Aorta (tissue), 5 donors: ENCODE results near the gene ARAP3. TPM values are rescaled to one million over a fixed set of nuclear protein-coding genes. Genes with fewer than 3 reads are reported as not detected.
A peak's percentile ranks its signal among the peaks of the same experiment; 100 is the strongest.

Experiments used
- ATAC-seq: fragments of 200-7000 bp; cut with Tn5 transposase; one replicate; pipeline ENCODE4 v1.9.1; 2022; ENCODE audit warnings: moderate library complexity; ENCODE audit not compliant: low FRiP score
- DNase-seq, 2 donors: peaks; one replicate each; pipeline ENCODE4 v3.0.0-alpha.2; 2020
- H3K27ac ChIP-seq, 2 donors: one replicate each; pipeline ENCODE4 v1.5.1; 2013; ENCODE audit warnings: low read length in 2 of 2, mild to moderate bottlenecking in 2 of 2, moderate library complexity in 2 of 2, control low read depth in 1 of 2, inconsistent platforms in 1 of 2, low read depth in 1 of 2
- H3K27me3 ChIP-seq, 2 donors: one replicate each; pipeline ENCODE4 v1.6.1; 2013; ENCODE audit warnings: control low read depth in 1 of 2, low read length in 1 of 2, mild to moderate bottlenecking in 1 of 2, moderate library complexity in 1 of 2; ENCODE audit not compliant: insufficient read depth in 2 of 2, control insufficient read depth in 1 of 2
- H3K36me3 ChIP-seq, 2 donors: one replicate each; pipeline ENCODE4 v1.6.1; 2013; ENCODE audit warnings: control low read depth in 1 of 2, low read length in 1 of 2, mild to moderate bottlenecking in 1 of 2; ENCODE audit not compliant: insufficient read depth in 2 of 2, control insufficient read depth in 1 of 2
- H3K4me1 ChIP-seq, 2 donors: one replicate each; pipeline ENCODE4 v1.6.1; 2013; ENCODE audit warnings: low read length in 2 of 2, control low read depth in 1 of 2, mild to moderate bottlenecking in 1 of 2, moderate library complexity in 1 of 2; ENCODE audit not compliant: insufficient read depth in 2 of 2, control insufficient read depth in 1 of 2
- H3K4me3 ChIP-seq, 2 donors: one replicate each; pipeline ENCODE4 v1.5.1; 2013; ENCODE audit warnings: low read length in 2 of 2, control low read depth in 1 of 2, mild to moderate bottlenecking in 1 of 2
- H3K9me3 ChIP-seq: one replicate; pipeline ENCODE4 v1.6.1; 2013; ENCODE audit warnings: mild to moderate bottlenecking, low read length; ENCODE audit not compliant: control insufficient read depth
- whole genome bisulfite sequencing, 2 donors: extraction: QIAGEN DNeasy Blood & Tissue Kit; methylation state at CpG; one replicate each; pipeline ENCODE4 v1.1.7; 2013; 5-methylcytosine and 5-hydroxymethylcytosine counted together
- intact Hi-C, 2 donors: fragments of 100-400 bp; cut with DNase I; formaldehyde crosslinking; loops; one replicate each; pipeline versions ENCODE4 v1.14.2 to v1.15.0; 2022
- polyA plus RNA-seq, 2 donors: library from polyadenylated mRNA; stranded (reverse); fragments of 200-250 nt; gene quantifications; one replicate each; pipeline ENCODE4 v1.2.3, GENCODE V29; 2013
- total RNA-seq, 2 donors: library from RNA; stranded (reverse); fragmentation: NEBNext Ultra II Directional; extraction: Animal tissue kit (Norgen Biotek cat#: 25700); gene quantifications; one replicate each; pipeline ENCODE4 v1.2.1, GENCODE V29; 2021
- donor health status: healthy with polysubstance abuse.
- donor health status: Bipolar disorder and iron deficiency.
- donor health status: DM: no; HTN: no; CAD: no.
- donor health status: DM: no; HTN: no; CAD: no.
- donor health status: DM: yes; HTN: yes; CAD: no.

The ARAP3 gene
- total and polyA plus RNA-seq, 4 donors, result 1.8 to 34.2 (median 17.8) TPM

DNA sequence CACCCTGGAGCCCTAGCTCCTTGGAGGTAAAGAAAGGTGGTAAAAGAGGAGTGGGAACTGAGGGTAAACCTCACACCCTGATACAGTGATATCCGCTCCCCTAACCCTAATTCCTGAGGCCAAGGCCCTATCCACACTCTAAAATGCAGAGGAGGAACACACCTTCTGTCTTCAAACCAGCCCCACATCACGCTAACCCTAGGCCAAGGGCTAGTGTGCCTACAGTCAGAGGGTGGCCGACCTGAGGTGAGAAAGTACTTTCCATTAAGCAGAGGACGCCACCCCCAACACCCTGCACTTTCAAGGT is 46.0 kb downstream of the ARAP3 start:
- no peaks in the 10 kb centered on the region for H3K9me3 ChIP-seq
- H3K27ac ChIP-seq, result no peak overlapping the region
- intact Hi-C loops, result no loop called here
- WGBS, 2 donors, result 4 to 5% methylated on average over 4 of the region's 4 CpGs
- H3K27me3 ChIP-seq, result no peaks in the 10 kb centered on the region
- no peak for DNase-seq
- peaks cover 0 to 3% of the 10 kb centered on the region in 2 donors for H3K36me3 ChIP-seq
- peak; percentile 1 for ATAC-seq
- H3K4me1 ChIP-seq, result no peaks in the 10 kb centered on the region
- H3K4me3 ChIP-seq, result peak overlapping the region; percentile 39 to 83

DNA sequence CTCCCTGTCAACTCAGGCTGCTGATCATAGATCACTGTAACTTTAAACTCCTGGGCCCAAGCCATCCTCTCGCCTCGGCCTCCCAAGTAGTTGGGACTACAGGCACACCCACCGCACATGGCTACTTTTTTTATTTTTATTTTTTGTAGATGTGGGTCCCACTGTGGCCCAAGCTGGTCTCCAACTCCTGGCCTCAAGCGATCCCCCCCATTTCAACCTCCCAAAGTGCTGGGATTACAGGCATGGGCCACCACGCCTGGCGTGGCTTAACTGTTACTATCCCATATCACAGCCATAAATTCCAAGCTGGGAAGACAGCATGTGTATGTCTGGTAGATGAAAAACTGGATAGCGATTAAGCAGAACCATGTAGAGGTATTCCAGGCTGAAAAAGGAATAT is 46.4 kb downstream of the ARAP3 start:
- WGBS, 2 donors, result 51 to 53% methylated on average over 7 of the region's 7 CpGs
- no peaks in the 10 kb centered on the region for H3K27me3 ChIP-seq
- intact Hi-C loops, result no loop called here
- DNase-seq (no peak), ATAC-seq (no peak)
- H3K4me3 ChIP-seq, result peak overlapping the region in 1 of 2 donors; percentile 83
- peaks cover 0 to 3% of the 10 kb centered on the region in 2 donors for H3K36me3 ChIP-seq
- no peaks in the 10 kb centered on the region for H3K9me3 ChIP-seq
- H3K27ac ChIP-seq, result no peak overlapping the region
- H3K4me1 ChIP-seq, result no peaks in the 10 kb centered on the region

DNA sequence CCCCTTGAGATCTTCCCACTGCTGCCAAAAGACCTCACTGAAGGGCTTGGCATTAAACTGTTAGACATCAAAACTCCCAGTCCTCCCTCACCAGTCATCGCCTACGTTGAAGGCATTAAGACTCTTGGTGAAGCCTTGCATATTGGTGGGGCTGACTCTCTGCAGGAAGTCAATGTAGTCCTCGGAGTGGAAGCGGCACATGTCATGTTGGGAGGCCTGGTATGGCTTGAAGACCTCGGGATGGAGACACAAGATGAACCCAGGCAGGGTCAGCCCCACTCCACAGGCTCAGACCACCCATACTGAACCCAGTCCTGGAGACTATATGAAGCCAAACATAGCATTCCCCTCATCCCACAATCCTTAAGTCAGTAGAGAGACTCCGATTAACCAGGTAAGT is 47.3 kb downstream of the ARAP3 start:
- Histone ChIP-seq H3K27ac (no peak overlapping the region), H3K4me1 (no peaks in the 10 kb centered on the region), H3K27me3 (no peaks in the 10 kb centered on the region), H3K9me3 (no peaks in the 10 kb centered on the region), H3K4me3 (no peak overlapping the region), H3K36me3 (peaks cover 0 to 6% of the 10 kb centered on the region in 2 donors)
- 84 to 91% methylated on average over 6 of the region's 6 CpGs for WGBS, 2 donors
- intact Hi-C loops, result no loop called here
- DNase-seq (no peak), ATAC-seq (no peak)

DNA sequence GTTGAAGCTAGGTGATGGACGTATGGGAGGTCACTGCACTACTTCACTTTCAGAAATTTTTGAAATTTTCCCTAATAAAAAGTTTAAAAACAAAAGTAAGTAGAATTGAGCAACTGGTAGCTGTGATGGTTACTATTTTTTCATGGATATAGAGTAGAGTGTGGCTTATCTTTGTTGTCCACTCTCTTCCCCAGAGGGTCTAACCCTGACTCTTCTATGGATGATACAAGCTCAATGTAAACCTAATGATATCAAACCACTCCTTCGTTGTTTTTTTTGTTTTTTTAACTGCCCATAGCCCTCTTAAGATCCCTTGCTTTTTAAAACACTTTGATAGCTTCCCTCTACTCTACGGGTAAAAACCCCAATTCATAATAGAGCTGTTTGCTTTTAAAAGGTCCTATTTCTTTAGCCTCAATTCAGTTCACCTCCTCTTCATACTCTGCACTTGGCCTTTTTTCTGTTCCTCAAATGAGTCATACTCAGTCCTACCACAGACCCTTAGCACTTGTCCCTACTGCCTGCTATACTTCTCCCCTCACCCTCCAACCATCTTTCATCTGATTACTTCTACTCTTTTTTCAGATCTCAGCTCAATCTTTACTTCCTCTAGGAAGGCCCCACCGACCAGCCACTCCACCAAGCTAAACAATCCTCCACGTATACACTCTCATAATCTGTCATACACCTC is 48.0 kb downstream of the ARAP3 start:
- DNase-seq, result no peak
- no peak overlapping the region for H3K4me3 ChIP-seq
- H3K36me3 ChIP-seq, result peaks cover 0 to 8% of the 10 kb centered on the region in 2 donors
- no peaks in the 10 kb centered on the region for H3K4me1 ChIP-seq
- intact Hi-C loops, result no loop called here
- H3K27ac ChIP-seq, result no peak overlapping the region
- no peaks in the 10 kb centered on the region for H3K27me3 ChIP-seq
- ATAC-seq, result no peak
- WGBS, 2 donors, result 80 to 81% methylated on average over 5 of the region's 5 CpGs
- no peaks in the 10 kb centered on the region for H3K9me3 ChIP-seq

DNA sequence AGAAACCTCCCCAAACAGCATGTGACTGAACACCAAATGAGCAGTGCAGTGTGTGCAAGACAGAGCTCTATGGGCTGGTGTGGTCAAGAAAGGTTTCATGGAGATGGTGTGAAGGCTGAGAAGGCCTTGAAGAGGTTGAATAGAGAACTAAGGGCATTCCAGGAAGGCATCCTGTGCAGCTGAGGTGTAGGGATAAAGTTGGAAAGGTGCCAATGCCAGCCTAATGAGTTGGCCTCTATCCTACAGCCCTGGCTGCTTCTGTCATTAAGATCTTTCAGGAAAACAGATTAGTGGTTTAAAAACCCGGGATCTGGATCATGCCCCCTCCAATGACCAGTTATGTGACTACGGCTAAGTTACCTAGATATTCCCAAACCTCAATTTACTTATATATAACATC is 49.4 kb downstream of the ARAP3 start:
- intact Hi-C loops, result no loop called here
- Histone ChIP-seq H3K36me3 (peaks cover 4 to 12% of the 10 kb centered on the region in 2 donors), H3K4me3 (no peak overlapping the region), H3K9me3 (no peaks in the 10 kb centered on the region), H3K4me1 (no peaks in the 10 kb centered on the region), H3K27me3 (no peaks in the 10 kb centered on the region), H3K27ac (no peak overlapping the region)
- WGBS, 2 donors, result 92 to 98% methylated on average over 2 of the region's 2 CpGs
- ATAC-seq (no peak), DNase-seq (no peak)

DNA sequence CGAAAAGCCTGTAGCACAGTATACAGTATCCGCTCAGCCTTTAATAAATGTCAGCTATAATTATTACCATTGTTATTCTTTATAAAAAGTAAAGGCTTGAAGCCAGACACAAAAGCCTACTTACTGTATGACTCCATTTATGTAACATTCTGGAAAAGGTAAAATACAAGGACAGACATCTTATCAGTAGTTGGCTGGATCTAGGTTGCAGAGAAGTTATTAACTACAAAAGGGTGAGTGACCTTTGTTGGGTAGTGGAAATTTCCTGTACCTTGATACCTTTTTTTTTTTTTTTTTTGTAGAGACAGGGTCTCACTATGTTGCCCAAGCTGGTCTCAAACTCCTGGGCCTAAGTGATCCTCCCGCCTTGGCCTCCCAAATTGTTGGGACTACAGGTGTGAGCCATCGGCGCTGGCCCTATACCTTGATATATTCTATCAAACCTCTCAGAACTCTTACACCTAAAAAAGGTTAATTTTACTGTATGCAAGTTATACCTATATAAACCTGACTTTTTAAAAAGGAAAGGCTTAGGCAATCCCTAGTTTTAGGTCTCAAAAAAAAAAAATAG is 51.4 kb downstream of the ARAP3 start:
- 88 to 91% methylated on average over 5 of the region's 5 CpGs for WGBS, 2 donors
- Histone ChIP-seq H3K27ac (no peak overlapping the region), H3K36me3 (peaks cover 5 to 16% of the 10 kb centered on the region in 2 donors), H3K4me3 (no peak overlapping the region), H3K4me1 (no peaks in the 10 kb centered on the region), H3K27me3 (no peaks in the 10 kb centered on the region), H3K9me3 (no peaks in the 10 kb centered on the region)
- intact Hi-C loops, result no loop called here
- ATAC-seq, result no peak
- DNase-seq, result no peak

DNA sequence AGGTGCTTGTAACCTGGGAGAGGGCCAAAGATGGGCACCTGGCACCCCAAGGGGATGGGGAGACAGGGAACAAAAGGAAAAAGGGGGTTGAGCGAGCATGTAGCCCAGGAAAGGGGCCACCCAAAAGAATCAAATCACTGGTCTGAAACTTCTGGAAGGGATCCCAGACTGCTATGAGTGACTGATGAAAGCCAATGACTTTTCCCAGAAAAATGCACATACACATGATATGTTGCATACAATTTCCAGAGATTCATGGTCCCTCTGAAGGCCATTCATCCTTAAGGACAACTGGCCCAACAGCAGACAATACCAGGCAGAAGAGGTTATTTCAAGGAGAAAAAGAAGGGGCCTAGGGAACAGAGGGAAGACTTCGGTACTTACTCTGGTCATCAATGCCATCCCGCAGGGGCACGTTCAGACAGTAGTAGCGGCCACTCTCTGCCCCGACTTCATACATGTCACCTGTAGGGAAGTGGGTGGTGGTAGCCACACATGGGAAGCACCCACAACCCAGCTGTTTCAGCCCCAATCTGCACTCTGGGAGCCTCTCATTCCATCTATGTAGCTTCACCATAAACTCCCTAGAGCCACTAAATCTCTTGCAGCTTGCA is 53.7 kb downstream of the ARAP3 start:
- intact Hi-C loops, result loop anchor here in 1 of 2 donors (10.0 kb wide), 1 partner anchor 53 kb away; no protein-coding TSS in a partner anchor

DNA sequence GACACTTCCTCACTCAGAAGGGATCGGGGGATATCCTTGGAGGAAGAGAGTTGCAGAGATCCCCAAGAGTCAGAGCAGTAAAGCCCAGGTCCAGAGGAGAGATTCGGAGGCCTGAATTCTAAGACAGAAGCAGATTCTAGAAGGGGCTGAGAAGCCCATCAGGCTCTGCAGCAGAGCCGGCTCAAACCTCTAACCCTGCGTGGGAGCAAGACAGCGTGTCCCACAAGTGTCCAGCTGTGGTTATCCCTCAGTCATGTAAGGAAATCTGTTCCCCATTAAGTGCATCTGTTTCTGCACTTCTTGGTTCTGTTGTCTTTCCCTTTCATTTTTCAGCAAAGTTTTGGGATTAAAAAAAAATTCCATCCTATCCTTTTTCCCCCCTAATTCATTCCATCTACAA is 58.4 kb downstream of the ARAP3 start:
- Histone ChIP-seq H3K4me3 (no peak overlapping the region), H3K9me3 (no peaks in the 10 kb centered on the region), H3K27me3 (no peaks in the 10 kb centered on the region), H3K4me1 (no peaks in the 10 kb centered on the region), H3K36me3 (peaks cover 5 to 13% of the 10 kb centered on the region in 2 donors), H3K27ac (no peak overlapping the region)
- ATAC-seq (no peak), DNase-seq (no peak)
- 80 to 88% methylated on average over 5 of the region's 5 CpGs for WGBS, 2 donors
- intact Hi-C loops, result loop anchor here in 1 of 2 donors (10.0 kb wide), 1 partner anchor 49 kb away; no protein-coding TSS in a partner anchor

More for the DNA sequence above, 53.7 kb downstream of the ARAP3 start:
- 91 to 92% methylated on average over 6 of the region's 6 CpGs for WGBS, 2 donors
- no peaks in the 10 kb centered on the region for H3K9me3 ChIP-seq
- peaks cover 5 to 18% of the 10 kb centered on the region in 2 donors for H3K36me3 ChIP-seq
- no peak for ATAC-seq
- H3K27me3 ChIP-seq, result no peaks in the 10 kb centered on the region
- no peak overlapping the region for H3K27ac ChIP-seq
- no peak overlapping the region for H3K4me3 ChIP-seq
- no peak for DNase-seq
- H3K4me1 ChIP-seq, result no peaks in the 10 kb centered on the region

DNA sequence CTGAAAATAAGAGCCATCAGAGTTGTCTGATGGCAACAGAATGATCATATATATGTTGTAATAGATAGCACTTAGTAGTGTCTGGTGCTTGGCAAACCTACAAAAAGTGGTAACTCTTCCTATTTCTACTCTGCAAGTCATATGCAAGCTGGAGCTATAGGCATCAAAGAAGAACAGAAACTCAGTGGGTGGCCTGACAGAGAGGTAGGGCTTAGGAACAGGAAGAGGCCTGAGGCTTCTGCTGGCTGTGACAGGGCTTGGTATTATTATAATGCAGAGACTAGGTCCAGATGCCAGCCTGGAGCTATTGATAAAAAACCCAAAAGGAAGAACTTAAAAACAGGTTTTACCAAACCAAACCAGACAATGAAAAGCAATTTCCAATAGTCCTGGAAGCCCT is 58.8 kb downstream of the ARAP3 start:
- Histone ChIP-seq H3K27ac (no peak overlapping the region), H3K36me3 (peaks cover 5 to 13% of the 10 kb centered on the region in 2 donors), H3K27me3 (no peaks in the 10 kb centered on the region), H3K4me3 (no peak overlapping the region), H3K4me1 (no peaks in the 10 kb centered on the region), H3K9me3 (no peaks in the 10 kb centered on the region)
- ATAC-seq (no peak), DNase-seq (no peak)
- intact Hi-C loops, result loop anchor here in 1 of 2 donors (10.0 kb wide), 1 partner anchor 48 kb away; no protein-coding TSS in a partner anchor
